ENCODE data around the gene RSAD1.

Gene RSAD1

DNA sequence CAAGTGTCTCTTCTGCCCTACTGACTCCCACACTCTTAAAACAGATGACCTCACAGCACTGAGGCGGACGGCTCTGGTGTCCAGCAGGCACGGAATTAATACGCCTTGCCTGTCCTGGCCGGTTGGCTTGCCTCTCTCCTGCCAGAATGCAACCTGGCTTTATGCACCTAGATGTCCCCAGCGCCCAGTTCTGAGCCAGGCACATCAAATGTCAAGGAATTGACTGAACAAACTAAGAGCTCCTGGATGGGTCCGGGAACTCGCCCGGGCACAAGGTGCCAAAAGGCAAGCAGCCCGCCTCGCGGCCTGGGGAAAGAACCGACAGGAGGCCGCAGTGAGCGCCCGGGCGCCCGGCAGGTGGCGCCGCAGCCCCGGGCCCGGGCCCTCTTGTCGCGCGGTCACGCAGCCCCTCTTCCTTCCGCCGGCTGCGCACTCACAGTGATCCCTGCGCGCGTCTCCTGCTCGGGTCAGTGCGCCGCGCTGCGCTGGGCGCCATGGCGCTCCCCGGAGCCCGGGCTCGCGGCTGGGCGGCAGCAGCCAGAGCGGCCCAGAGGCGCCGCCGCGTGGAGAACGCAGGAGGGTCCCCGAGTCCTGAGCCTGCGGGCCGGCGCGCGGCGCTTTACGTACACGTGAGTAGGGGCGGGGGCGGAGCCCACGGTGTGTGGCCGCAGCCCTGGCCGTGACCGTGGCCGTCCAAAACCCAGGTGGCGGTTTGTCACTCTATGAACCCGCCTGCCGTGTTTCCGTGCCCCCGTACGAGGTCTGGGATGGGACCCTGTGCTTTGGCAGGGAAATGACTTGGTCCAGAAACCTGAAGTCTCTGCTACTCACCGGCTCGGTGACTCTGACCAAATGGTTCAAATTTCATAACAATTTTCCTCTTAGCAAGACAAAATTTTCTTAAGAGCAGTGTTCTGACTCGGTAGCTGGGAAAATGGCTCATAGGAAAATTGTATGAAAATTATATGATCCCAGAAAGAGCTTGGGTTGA is at the start of gene RSAD1:
RSAD1 (plus strand) TSS at position 470 of the 991 bp plus-strand sequence; CDS start at position 495, 25 bp downstream.
- DNase-seq = peak; percentile 93

DNA sequence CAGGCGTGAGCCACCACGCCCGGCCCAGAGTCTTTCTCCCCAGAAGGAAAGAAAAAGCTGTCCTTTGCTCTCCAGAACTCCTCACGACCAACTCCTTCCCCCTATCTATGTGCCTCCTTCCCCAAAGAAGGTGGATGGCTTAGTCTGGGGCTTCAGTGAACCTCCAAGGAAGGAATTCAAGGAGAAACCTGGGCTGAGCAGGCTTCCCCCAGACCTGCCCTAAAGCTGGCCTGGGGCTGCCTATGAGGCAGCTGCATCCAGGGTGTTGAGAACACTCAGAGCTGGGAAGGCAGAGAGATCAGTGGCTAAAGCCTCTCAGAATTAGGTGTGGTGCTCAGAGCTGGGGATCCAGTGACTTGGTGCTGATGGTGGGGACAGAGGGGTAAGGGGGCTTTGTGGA is 48.9 kb upstream of the RSAD1 start:
- no peak for DNase-seq

DNA sequence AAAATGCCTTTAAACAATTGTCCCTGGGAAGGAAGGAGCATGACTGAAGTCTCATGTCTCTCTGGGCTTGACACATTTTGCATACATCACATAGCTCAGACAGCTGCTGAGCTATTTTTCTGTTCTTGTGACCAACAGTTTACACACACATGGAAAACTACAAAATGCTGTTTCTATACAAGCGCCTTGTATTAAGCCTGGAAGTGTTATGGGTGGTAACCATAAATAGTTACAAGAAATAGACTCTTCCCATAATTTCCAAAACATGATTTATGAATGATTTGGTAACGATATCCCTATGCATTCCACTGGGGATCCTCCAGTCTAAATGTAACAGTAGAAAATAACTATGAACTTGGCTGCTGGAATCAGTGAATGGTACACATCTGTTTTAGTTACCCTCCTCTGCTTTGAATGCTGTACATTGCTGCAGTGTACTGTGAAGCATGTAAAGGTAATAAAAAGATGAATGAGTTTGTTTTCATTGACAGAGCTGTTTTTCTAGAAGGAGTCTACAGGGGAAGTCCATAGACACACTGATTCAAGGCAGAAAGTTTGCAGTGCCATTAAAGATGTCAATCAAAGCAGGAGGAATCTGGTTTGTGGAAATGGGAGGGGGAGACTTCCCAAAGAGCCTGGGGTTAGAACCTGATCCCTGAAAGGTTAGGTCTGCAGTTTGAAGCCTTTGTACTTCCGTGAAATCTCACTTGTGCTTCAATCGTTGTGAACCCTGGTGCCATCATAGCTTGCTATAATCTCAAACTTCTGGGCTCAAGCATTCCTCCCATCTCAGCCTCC is 47.6 kb upstream of the RSAD1 start:
- DNase-seq = no peak

DNA sequence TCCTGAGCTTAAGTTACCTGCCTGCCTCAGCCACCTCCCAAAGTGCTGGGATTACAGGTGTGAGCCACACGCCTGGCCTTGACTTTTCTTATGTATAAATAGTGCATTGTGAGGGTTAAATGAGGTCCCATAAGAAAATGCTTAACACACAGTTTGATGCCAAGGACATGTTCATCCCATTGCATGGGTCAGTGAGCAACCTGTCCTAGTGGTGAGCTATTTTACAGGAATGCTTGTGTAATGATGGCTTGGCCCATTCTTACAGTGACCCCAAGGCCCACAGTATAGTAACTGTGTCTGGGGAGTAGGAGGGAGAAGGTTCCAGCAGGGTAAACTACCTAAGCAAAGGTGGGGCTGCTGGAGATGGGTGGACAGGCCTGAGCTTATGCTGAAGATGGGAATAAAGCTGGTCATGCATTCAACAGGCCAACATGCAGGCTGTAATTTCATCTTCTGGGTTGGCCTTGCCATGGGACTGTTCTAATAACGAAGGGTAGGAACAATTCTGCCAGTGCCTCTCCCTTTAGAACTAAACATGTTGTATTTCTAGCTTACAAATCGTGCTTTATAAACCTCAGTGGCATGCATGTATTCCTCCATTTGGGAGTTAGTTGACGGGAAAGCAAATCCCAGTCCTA is 46.4 kb upstream of the RSAD1 start:
- no peak for DNase-seq

DNA sequence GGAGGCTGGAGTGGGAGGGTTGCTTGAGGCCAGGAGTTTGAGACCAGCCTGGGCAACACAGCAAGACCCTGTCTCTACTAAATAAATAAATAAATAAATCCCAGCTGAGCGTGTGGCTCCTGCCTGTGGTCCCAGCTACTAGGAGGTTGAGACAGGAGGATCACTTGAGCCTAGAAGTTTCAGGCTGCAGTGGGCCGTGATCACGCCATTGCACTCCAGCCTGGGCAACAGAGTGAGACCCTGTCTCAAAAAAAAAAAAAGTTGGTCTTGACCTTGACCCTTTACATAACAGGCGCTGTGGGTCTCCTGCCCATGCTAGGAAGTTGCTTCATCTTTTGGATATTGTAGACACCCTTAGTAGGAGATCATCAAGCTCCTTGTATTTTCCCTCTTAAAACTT is 41.3 kb upstream of the RSAD1 start:
- no peak for DNase-seq

DNA sequence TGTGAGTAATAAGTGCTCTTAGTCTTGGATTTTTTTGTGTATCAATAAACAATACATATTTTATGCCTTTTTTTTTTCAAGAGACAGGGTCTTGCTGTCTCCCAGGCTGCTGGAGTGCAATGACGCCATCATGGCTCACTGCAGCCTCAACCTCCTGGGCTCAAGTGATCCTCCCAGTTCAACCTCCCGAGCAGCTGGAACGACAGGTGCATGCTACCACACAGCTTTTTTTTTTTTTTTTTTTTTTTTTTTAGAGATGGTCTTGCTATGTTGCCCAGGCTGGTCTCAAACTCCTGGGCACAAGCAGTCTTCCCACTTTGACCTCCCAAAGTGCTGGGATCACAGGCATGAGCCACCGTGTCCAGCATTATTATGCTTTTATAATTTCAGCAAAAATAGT is 39.7 kb upstream of the RSAD1 start:
- DNase-seq = no peak

DNA sequence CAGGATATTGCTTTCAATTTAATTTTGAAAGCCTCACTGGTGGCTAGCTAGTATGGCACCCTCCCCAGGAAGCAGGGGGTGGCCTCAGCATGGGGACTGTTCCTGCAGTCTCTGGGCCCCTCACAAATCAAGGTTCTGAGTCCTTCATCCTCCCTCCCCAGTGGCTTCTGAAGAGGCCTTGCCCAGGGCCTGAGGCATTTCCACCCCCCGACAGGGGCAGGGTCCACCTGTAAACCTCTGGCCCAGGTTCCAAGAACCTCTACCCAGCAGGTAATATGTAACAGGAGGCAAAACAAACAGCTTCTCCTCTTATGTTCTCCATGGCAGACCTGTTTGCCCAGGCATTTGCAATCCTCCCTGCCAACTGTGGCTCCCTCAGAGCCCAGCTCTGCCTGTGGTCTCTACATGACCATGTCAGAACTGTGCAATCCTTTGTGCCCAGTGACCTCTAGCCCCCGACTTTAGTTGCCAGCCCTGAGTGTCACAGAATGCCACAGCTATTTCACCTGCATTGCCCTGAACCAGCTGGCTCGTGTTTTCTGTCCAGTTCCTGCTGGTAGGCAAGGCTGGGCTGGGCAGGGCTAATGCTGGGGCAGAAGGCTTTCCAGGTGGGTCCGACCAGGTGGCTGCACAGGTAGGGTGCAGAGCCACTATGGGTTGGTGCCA is 38.4 kb upstream of the RSAD1 start:
- DNase-seq = no peak

DNA sequence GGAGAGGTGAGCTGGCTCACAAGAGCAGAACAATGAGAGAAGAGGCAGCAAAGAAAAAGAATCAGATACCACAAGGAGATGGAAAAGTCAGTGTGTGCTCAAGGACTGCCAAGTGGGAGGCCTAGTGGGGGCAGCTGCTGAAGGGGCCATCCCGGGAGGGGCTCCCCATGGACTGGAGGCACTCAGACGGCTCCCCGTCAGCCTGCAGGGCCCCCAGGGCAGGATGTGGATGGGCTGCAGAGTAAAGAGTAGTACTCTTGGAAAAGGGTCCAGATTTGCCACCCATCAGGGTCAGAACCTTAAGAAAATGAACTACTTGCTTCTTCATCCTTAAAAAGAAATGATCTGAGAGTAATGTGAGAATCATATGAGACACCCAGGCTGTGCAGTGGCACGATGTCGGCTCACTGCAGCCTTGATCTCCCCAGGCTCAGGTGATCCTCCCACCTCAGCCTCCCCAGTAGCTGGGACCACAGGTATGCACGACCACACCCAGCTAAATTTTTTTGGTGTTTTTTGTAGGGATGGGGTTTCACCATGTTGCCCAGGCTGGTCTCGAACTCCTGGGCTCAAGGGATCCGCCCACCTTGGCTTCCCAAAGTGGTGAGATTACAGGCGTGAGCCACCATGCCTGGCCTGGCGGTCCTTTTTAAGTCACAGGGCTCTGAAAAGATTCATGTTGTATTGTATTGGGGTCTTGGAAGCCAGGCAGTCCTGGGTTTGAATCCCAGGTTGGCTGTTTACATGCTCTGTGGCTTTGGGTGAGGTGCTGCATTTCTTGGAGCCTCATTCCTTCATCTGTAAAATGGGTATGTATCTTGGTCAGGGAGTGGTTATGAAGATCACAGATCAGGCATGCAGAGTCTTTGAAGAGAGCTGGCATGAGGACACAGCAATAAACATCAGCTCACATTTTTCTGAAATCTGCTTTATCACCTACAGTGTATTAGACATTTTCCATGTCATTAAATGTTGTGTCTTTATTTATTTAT is 37.5 kb upstream of the RSAD1 start:
- no peak for DNase-seq

DNA sequence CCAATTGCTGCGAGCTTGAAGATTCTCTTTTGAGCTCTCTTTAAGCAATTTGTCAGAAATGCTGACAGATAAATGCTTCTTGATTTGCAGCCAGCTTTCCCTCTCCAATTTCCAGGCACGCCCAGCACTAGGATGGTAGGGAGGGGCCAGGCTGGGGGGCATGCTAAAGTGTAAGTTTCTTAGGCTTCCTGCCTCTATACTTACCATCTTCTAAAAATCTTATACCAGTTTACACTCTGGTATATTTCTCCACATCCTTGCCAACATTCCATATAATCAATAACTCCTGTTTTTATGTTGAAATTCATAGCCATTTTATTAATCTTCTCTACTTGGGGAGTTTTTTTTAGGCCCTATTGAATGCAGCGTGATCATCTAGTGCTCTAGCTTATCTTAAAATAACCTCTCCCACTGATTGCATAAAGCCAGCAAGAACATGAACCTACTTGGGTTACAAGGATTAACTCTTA is 35.1 kb upstream of the RSAD1 start:
- no peak for DNase-seq

DNA sequence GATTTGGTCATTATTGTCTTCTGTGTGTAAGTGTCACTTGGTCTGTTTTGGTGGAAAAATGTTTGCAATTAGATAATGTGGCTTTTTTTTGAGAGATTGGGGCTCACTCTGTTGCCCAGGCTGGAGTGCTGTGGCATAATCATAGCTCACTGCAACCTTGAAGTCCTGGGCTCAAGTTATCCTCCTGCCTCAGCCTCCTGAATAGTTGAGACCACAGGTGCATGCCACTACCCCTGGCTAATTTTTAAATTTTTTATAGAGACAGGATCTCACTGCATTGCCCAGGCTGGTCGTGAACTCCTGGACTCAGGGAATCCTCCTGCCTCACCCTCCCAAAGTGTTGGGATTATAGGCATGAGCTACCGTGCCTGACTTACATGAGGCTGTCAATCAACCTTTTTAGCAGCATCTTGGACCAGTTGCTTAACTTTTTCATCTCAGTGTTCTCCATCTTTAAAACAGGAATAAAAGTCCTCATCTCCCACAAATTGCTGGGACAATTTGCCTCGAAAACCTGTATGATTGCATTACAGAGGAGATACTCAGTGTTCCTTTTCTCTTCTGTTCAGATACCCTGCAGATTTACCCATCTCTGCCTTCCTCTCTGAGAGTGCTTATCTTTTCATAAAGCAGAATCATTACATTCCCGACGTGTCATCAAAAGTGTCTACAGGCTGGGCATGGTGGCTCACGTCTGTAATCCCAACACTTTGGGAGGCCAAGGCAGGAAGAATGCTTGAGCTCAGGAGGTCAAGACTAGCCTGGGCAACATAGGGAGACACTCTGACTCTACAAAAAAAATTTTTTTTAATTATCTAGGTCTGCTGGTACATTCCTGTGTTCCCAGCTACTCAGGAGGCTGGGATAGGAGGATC is 33.6 kb upstream of the RSAD1 start:
- no peak for DNase-seq

DNA sequence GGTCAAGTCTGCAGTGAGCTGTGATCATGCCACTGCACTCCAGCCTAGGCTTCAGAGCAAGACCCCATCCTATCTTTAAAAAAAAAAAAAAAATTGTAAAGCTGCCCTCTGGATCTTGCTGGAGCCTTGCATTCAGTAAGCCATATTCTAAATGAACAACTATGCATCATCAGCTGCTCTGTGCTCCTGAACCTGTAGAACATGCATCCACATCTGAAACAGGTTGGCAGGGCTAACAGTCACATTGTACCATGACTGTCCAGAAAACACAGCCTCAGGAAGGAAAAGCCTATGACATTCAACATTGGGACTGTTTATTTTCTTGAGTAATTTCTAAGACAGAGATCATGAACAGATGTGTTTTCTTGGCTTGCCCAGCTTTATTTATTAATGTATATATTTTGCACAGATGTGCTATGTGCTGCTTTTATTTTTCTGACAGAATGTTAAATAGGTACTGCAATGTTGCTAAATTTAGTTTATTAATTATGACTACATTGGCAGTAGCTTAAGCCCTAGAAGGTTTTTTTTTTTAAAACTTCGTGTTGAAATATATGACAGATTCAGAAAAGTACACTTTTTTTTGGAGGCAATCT is 32.8 kb upstream of the RSAD1 start:
- no peak for DNase-seq

DNA sequence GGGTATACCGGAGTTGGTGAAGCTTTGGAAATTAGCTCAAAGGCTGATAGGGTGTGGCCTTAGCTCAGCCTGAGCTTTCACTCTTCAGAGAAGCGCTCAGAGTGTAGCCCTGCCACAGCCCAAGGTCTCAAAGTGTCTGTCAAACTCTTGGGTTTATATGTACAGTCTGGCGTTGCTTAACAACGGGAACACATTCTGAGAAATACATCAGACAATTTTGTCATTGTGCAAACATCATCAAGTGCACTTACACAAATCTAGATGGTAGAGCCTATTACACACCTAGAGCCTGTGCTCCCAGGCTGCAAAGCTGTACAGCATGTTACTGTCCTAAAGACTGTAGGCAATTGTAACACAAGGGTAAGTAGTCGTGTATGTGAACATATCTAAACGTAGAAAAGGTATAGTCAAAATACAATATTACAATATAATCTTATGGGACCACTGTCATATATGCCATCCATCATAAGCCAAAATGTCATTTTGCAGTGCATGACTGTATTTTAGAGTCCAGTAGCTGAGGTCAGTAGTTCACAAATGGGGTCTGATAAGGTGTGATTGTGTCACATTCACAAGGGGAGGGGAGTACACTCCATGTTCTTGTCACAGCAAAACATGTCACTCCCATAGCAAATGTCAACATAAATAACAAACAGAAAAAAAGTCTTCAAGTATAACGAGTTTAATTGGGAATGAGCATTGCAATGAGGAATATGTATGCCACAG is 30.6 kb upstream of the RSAD1 start:
- DNase-seq = no peak

DNA sequence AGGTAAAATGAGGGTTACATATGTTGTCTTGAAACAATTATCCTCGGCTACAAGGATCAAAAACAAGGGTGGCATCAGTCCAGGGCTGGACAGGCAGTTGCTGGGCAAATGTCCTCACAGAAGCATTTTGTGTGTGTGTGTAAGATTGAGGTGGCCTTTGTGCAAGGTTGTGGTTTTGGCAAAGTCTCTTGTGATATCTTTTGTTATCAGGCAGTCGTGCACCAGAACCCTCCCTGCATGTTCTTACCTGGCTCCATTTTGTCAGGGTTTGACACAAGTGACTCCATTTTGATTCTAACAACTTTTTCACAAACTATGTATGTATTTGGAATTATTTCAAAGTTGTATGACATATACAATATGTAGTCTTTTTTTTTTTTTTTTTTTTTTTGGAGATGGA is 30.0 kb upstream of the RSAD1 start:
- DNase-seq = no peak

DNA sequence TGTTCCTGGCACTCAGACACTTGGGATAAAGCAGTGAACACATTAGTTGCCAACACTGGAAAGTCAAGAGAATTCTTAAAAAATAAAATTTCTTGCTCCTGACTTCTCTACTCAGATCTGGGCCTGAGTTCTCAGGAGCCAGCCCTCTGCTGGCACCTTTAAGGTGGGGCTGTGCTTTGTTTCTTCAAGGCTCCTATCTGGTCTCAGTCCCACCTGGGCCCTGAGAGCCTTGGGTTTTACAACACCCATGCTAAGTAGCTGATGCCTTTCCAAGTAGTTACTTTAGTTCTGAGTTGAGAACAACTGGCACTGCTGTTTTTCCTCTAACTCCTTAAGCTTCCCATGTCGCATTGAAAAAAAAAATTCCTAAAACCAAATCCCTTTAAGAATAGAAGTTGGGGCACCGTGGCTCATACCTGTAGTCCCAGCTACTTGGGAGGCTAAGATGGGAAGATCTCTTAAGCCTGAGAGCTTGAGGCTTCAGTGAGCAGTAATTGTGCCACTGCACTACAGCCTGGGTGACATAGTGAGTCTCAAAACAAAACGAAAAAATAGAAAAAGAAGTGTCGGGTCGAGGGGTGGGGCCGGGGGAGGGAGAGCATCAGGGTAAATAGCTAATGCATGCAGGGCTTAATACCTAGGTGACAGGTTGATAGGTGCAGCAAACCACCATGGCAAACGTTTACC is 26.6 kb upstream of the RSAD1 start:
- DNase-seq = no peak

DNA sequence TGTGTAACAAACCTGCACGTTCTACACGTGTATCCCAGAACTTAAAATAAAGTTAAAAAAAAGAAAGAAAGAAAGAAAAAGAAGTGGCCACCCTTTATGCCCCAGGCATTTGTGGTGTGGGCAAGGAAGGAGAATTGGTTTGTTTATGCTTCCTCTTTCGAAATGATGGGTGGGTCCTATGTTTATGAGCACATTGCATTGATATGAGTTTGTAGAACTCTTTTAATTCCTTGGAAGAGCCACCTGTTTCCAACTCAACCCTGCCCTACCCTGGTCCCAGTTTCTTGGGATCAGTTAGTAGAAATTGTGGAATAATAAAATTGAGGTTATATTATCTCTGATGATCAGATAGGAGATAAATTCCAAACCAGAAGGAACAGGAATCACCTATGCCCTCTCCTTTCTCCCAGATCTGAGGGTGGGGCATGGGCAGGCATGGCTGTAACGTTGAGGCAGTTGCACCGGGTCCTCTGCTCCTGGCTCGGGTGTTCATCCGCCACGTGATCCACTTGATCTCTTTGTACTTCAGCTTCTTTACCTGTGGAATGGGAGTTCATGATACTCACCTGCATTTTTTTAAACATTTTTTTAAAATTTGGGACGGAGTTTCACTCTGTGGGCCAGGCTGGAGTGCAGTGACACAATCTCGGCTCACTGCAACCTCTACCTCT is 25.9 kb upstream of the RSAD1 start:
- DNase-seq = peak; percentile 68

DNA sequence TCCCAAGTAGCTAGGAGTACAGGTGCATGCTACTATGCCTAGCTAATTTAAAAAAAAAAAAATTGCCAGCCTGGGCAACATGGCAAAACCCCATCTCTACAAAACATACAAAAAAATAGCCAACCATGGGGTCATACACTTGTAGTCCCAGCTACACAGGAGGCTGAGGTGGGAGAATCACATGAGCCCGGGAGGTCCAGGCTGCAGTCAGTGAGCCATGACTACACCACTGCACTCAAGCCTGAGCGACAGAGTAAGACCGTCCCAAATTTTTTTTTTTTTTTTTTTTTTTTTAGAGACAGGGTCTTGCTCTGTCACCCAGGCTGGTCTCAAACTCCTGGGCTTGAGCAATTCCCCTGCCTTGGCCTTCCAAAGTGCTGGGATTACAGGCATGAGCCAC is 24.8 kb upstream of the RSAD1 start:
- DNase-seq = no peak

DNA sequence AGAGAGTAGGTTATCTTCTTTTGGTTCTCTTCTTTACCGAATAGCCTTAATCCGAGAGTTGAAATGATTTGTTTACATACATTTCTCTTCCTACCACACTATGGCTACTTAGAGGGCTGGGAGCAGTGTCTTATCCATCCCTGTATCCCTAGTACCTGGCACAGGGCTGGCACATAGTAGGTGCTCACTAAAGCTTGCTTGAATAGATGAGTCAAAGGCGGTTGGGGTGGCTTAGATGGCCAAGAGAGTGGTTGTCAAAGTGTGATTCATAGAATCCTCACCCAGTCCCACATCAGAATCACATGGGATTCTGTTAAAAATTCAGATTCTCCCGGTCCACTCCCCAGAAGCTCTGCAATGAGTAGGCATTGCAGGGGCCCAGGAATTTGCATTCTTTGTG is 21.0 kb upstream of the RSAD1 start:
- DNase-seq = no peak

DNA sequence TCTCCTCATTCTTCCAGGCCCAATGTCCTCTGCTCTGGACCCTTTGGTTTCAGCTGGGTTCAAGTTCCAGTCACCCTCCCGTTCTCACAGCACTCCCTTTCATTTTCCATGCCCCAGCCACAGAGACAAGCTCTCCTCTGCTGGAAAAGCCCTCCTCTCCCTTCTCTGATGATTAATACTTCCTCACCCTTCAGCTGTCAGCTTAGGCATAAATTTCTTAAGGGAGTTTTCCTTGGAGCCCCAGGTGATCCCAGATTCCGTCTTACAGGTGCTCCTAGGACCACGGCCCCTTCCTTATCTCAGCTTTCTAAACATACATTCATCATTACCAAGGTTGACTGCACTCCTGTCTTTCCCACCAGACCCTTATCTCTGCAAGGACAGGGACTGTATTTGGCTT is 20.4 kb upstream of the RSAD1 start:
- peak; percentile 44 for DNase-seq
